ENCODE data around the gene UGCG. TPM values are rescaled to one million over a fixed set of nuclear protein-coding genes. Genes with fewer than 3 reads are reported as not detected.
A peak's percentile ranks its signal among the peaks of the same experiment; 100 is the strongest.

The UGCG gene
- total RNA-seq, 2 experiments from 2014 or later: 42.1 to 44.0 TPM

GRCh38 chr9:111915425-111915758 is 18.8 kb downstream of the UGCG start:
- Mint-ChIP-seq H3K4me3 (peak overlapping the region; percentile 40), H3K4me1 (ENCODE audit: low read depth) (peaks cover 72% of the 10 kb centered on the region), H3K36me3 (ENCODE audit: low read depth) (peaks cover 45% of the 10 kb centered on the region), H3K9me3 (no peaks in the 10 kb centered on the region), H3K27ac (peak overlapping the region; percentile 13), H3K27me3 (no peaks in the 10 kb centered on the region)
- ChIA-PET CTCF (interaction anchor here (1.1 kb wide), 1 partner anchor 20 kb away, joined by 3 read pairs; the partner anchor contains the start of gene UGCG), POLR2A (interaction anchor here (0.9 to 3.5 kb wide), 6 partner anchors 11 to 418 kb away, joined by 3 to 19 read pairs (median 6); partner anchors contain the start of genes PTBP3 and UGCG)
- H3K36me3 ChIP-seq (ENCODE audit: insufficient read depth, low read length): peaks cover 20% of the 10 kb centered on the region
- DNase-seq (no peak), ATAC-seq (ENCODE audit: poor library complexity) (no peak)
- H3K4me3 ChIP-seq (ENCODE audit: low read length): no peak overlapping the region
- H3K27ac ChIP-seq (ENCODE audit: low read depth in 1 of 2, low read length in 2 of 2): no peak overlapping the region
- H3K4me1 ChIP-seq (ENCODE audit: insufficient read depth, low read length): peaks cover 38% of the 10 kb centered on the region
- intact Hi-C loops (cut with DNase I, micrococcal nuclease): no loop called here
- no peaks in the 10 kb centered on the region for H3K9me3 ChIP-seq (ENCODE audit: control insufficient read depth in 1 of 2, insufficient read depth in 1 of 2, low read length in 2 of 2)
- TF ChIP-seq, protein P1, sequence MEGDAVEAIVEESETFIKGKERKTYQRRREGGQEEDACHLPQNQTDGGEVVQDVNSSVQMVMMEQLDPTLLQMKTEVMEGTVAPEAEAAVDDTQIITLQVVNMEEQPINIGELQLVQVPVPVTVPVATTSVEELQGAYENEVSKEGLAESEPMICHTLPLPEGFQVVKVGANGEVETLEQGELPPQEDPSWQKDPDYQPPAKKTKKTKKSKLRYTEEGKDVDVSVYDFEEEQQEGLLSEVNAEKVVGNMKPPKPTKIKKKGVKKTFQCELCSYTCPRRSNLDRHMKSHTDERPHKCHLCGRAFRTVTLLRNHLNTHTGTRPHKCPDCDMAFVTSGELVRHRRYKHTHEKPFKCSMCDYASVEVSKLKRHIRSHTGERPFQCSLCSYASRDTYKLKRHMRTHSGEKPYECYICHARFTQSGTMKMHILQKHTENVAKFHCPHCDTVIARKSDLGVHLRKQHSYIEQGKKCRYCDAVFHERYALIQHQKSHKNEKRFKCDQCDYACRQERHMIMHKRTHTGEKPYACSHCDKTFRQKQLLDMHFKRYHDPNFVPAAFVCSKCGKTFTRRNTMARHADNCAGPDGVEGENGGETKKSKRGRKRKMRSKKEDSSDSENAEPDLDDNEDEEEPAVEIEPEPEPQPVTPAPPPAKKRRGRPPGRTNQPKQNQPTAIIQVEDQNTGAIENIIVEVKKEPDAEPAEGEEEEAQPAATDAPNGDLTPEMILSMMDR (IDR thresholded peaks at IDR 0.05): no peak
- H3K27me3 ChIP-seq (ENCODE audit: control insufficient read depth in 1 of 2, insufficient read depth in 2 of 2, low read length in 2 of 2): no peaks in the 10 kb centered on the region

- H3K4me3 ChIP-seq (ENCODE audit: low read length): no peak overlapping the region
- peak overlapping the region; percentile 25 for H3K4me3 Mint-ChIP-seq
- intact Hi-C loops (cut with DNase I, micrococcal nuclease): no loop called here
- no peak overlapping the region for H3K27ac ChIP-seq (ENCODE audit: low read depth in 1 of 2, low read length in 2 of 2)
- H3K36me3 Mint-ChIP-seq (ENCODE audit: low read depth): peaks cover 51% of the 10 kb centered on the region
- H3K27me3 Mint-ChIP-seq: no peaks in the 10 kb centered on the region
- DNase-seq: peak in 1 of 14 experiments; percentile 27
- ChIA-PET POLR2A (interaction anchor here (0.6 to 3.5 kb wide), 7 partner anchors 10 to 417 kb away, joined by 3 to 19 read pairs (median 4); partner anchors contain the start of genes PTBP3 and UGCG), CTCF (interaction anchor here (1.1 kb wide), 1 partner anchor 20 kb away, joined by 3 read pairs; the partner anchor contains the start of gene UGCG)
- H3K4me1 Mint-ChIP-seq (ENCODE audit: low read depth): peaks cover 63% of the 10 kb centered on the region
- TF ChIP-seq, protein P1 (IDR thresholded peaks at IDR 0.05): no peak
- H3K9me3 Mint-ChIP-seq: no peaks in the 10 kb centered on the region
- H3K4me1 ChIP-seq (ENCODE audit: insufficient read depth, low read length): peaks cover 31% of the 10 kb centered on the region
- H3K27me3 ChIP-seq (ENCODE audit: control insufficient read depth in 1 of 2, insufficient read depth in 2 of 2, low read length in 2 of 2): no peaks in the 10 kb centered on the region
- H3K9me3 ChIP-seq (ENCODE audit: control insufficient read depth in 1 of 2, insufficient read depth in 1 of 2, low read length in 2 of 2): no peaks in the 10 kb centered on the region
- peaks cover 28% of the 10 kb centered on the region for H3K36me3 ChIP-seq (ENCODE audit: insufficient read depth, low read length)
- peak overlapping the region; percentile 66 for H3K27ac Mint-ChIP-seq
- ATAC-seq (ENCODE audit: poor library complexity): no peak
These were observed 19.6 kb downstream of the UGCG start for GRCh38 chr9:111916234-111916645.

DNA sequence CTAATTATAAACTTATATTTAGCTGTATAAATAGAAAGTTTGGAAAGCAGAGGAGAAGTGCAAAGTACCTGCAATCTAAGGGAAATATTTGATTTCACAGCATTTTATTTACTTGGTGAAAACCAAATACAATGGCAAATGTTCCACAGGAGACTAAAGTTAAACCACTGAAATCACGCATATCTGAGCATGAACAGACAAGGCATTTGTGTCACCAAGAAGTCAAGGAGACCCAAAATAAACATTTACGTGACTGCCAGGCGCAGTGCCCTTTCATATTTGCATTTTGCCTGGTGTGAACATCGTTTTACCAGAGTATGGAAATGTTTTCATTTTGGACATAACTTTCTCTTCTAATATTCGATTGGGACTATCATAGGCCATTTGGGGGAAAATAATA is 20.6 kb downstream of the UGCG start:
- H3K27ac ChIP-seq (ENCODE audit: low read depth in 1 of 2, low read length in 2 of 2): no peak overlapping the region
- DNase-seq (no peak), ATAC-seq (ENCODE audit: poor library complexity) (no peak)
- Mint-ChIP-seq H3K36me3 (ENCODE audit: low read depth) (peaks cover 54% of the 10 kb centered on the region), H3K9me3 (no peaks in the 10 kb centered on the region), H3K4me3 (no peak overlapping the region), H3K27me3 (no peaks in the 10 kb centered on the region), H3K27ac (peak overlapping the region; percentile 15), H3K4me1 (ENCODE audit: low read depth) (peaks cover 58% of the 10 kb centered on the region)
- peaks cover 28% of the 10 kb centered on the region for H3K4me1 ChIP-seq (ENCODE audit: insufficient read depth, low read length)
- H3K9me3 ChIP-seq (ENCODE audit: control insufficient read depth in 1 of 2, insufficient read depth in 1 of 2, low read length in 2 of 2): no peaks in the 10 kb centered on the region
- TF ChIP-seq, protein P1 (IDR thresholded peaks at IDR 0.05): no peak
- no peak overlapping the region for H3K4me3 ChIP-seq (ENCODE audit: low read length)
- ChIA-PET POLR2A (interaction anchor here (0.5 to 3.5 kb wide), 2 partner anchors 18 to 20 kb away, joined by 7 to 19 read pairs; partner anchors contain the start of gene UGCG), CTCF (no interaction called here)
- H3K36me3 ChIP-seq (ENCODE audit: insufficient read depth, low read length): peaks cover 28% of the 10 kb centered on the region
- intact Hi-C loops (cut with DNase I, micrococcal nuclease): no loop called here
- no peaks in the 10 kb centered on the region for H3K27me3 ChIP-seq (ENCODE audit: control insufficient read depth in 1 of 2, insufficient read depth in 2 of 2, low read length in 2 of 2)
